H9 (cell line): ENCODE measurements around the gene ITK. TPM values are rescaled to one million over a fixed set of nuclear protein-coding genes. Genes with fewer than 3 reads are reported as not detected.

Source experiments
- DNase-seq: peaks from one replicate; pipeline ENCODE4 v3.0.0-alpha.2; 2017
- H2AFZ ChIP-seq: one replicate; pipeline ENCODE4 v1.6.1; 2013; ENCODE audit warnings: mild to moderate bottlenecking, low read length, control low read depth, moderate library complexity
- H2AK5ac ChIP-seq: 2 replicates; pipeline ENCODE4 v1.6.1; 2013; ENCODE audit warnings: low read length, control low read depth, mixed read lengths; ENCODE audit not compliant: insufficient read length
- H2BK120ac ChIP-seq: one replicate; pipeline ENCODE4 v1.6.1; 2013; ENCODE audit warnings: low read depth, mild to moderate bottlenecking, low read length, control low read depth, inconsistent platforms; ENCODE audit not compliant: poor library complexity, severe bottlenecking
- H2BK12ac ChIP-seq: 2 replicates; pipeline ENCODE4 v1.6.1; 2013; ENCODE audit warnings: low read length, control low read depth, mixed read lengths, low read depth; ENCODE audit not compliant: insufficient read length
- H2BK15ac ChIP-seq: 2 replicates; pipeline ENCODE4 v1.6.1; 2013; ENCODE audit warnings: low read depth, low read length, control low read depth
- H2BK20ac ChIP-seq: one replicate; pipeline ENCODE4 v1.6.1; 2013; ENCODE audit warnings: low read depth, mild to moderate bottlenecking, low read length, control low read depth, inconsistent platforms; ENCODE audit not compliant: poor library complexity, severe bottlenecking
- H2BK5ac ChIP-seq: 2 replicates; pipeline ENCODE4 v1.6.1; 2013; ENCODE audit warnings: low read length, control low read depth, mixed read lengths; ENCODE audit not compliant: insufficient read length
- H3K14ac ChIP-seq: 2 replicates; pipeline ENCODE4 v1.6.1; 2013; ENCODE audit warnings: low read length, control low read depth; ENCODE audit not compliant: insufficient read depth
- H3K18ac ChIP-seq: 2 replicates; pipeline ENCODE4 v1.6.1; 2013; ENCODE audit warnings: low read depth, mild to moderate bottlenecking, mixed read lengths, low read length, control low read depth; ENCODE audit not compliant: insufficient read length
- H3K23ac ChIP-seq: 2 replicates; pipeline ENCODE4 v1.6.1; 2013; ENCODE audit warnings: low read length, control low read depth, mixed read lengths, low read depth; ENCODE audit not compliant: insufficient read length
- H3K23me2 ChIP-seq: 2 replicates; pipeline ENCODE4 v1.6.1; 2013; ENCODE audit warnings: low read depth, mild to moderate bottlenecking, mixed read lengths, low read length, control low read depth; ENCODE audit not compliant: insufficient read length, poor library complexity, severe bottlenecking
- H3K27ac ChIP-seq: 2 replicates; pipeline ENCODE4 v1.5.1; 2013; ENCODE audit warnings: low read length, control low read depth, mixed read lengths, low read depth; ENCODE audit not compliant: insufficient read length
- H3K27me3 ChIP-seq: 2 replicates; pipeline ENCODE4 v1.6.1; 2013; ENCODE audit warnings: low read length, control low read depth, inconsistent platforms; ENCODE audit not compliant: insufficient read depth
- H3K4ac ChIP-seq: 2 replicates; pipeline ENCODE4 v1.6.1; 2013; ENCODE audit warnings: low read depth, mild to moderate bottlenecking, control low read depth, inconsistent platforms, low read length, moderate library complexity
- H3K4me1 ChIP-seq: 2 replicates; pipeline ENCODE4 v1.6.1; 2013; ENCODE audit warnings: low read length, control low read depth, inconsistent platforms; ENCODE audit not compliant: insufficient read depth
- H3K4me2 ChIP-seq: 2 replicates; pipeline ENCODE4 v1.6.1; 2013; ENCODE audit warnings: low read length, control low read depth, mixed read lengths; ENCODE audit not compliant: insufficient read length, insufficient read depth
- H3K56ac ChIP-seq: 2 replicates; pipeline ENCODE4 v1.6.1; 2013; ENCODE audit warnings: low read depth, mild to moderate bottlenecking, mixed read lengths, low read length, control low read depth; ENCODE audit not compliant: insufficient read length
- H3K79me1 ChIP-seq: 2 replicates; pipeline ENCODE4 v1.6.1; 2013; ENCODE audit warnings: low read depth, mild to moderate bottlenecking, moderate library complexity, low read length, control low read depth, inconsistent platforms; ENCODE audit not compliant: insufficient read depth, poor library complexity, severe bottlenecking
- H3K79me2 ChIP-seq: 2 replicates; pipeline ENCODE4 v1.6.1; 2013; ENCODE audit warnings: low read length, control low read depth, inconsistent platforms; ENCODE audit not compliant: insufficient read depth
- H3K9ac ChIP-seq: 2 replicates; pipeline ENCODE4 v1.6.1; 2013; ENCODE audit warnings: low read length, control low read depth, mixed read lengths; ENCODE audit not compliant: insufficient read length; ENCODE audit errors: extremely low read depth
- H3K9me3 ChIP-seq: one replicate; pipeline ENCODE4 v1.6.1; 2013; ENCODE audit warnings: low read depth, low read length, inconsistent platforms; ENCODE audit not compliant: control insufficient read depth
- H3T11ph ChIP-seq: one replicate; pipeline ENCODE4 v1.6.1; 2013; ENCODE audit warnings: mild to moderate bottlenecking, low read length, control low read depth, inconsistent platforms
- H4K20me1 ChIP-seq: one replicate; pipeline ENCODE4 v1.6.1; 2013; ENCODE audit not compliant: control insufficient read depth, insufficient read length, insufficient read depth
- H4K5ac ChIP-seq: 2 replicates; pipeline ENCODE4 v1.6.1; 2013; ENCODE audit warnings: low read depth, mild to moderate bottlenecking, mixed read lengths, low read length, control low read depth; ENCODE audit not compliant: insufficient read length
- H4K8ac ChIP-seq: replicated peaks from 2 replicates; pipeline ENCODE4 v1.6.1; 2013; ENCODE audit warnings: low read length, control low read depth, mixed read lengths, low read depth; ENCODE audit not compliant: insufficient read length
- H4K91ac ChIP-seq: 2 replicates; pipeline ENCODE4 v1.6.1; 2013; ENCODE audit warnings: low read depth, mild to moderate bottlenecking, moderate library complexity, mixed read lengths, low read length, control low read depth; ENCODE audit not compliant: insufficient read length
- H3K27ac Mint-ChIP-seq, 3 experiments: 2 replicates in 2 of 3; 3 replicates in 1 of 3; pipeline ENCODE4 v1.8.0; 2020 to 2021; ENCODE audit warnings: mixed read lengths in 3 of 3, mild to moderate bottlenecking in 1 of 3, moderate library complexity in 1 of 3
- H3K27me3 Mint-ChIP-seq: 2 replicates; pipeline ENCODE4 v1.8.0; 2021; ENCODE audit warnings: low read depth, mild to moderate bottlenecking, moderate library complexity, mixed read lengths
- H3K36me3 Mint-ChIP-seq, 3 experiments: 2 replicates in 2 of 3; 3 replicates in 1 of 3; pipeline ENCODE4 v1.8.0; 2020 to 2021; ENCODE audit warnings: low read depth in 3 of 3, mixed read lengths in 3 of 3; ENCODE audit not compliant: insufficient read depth in 1 of 3
- H3K4me1 Mint-ChIP-seq, 2 experiments: 2 replicates each; pipeline ENCODE4 v1.8.0; 2020; ENCODE audit warnings: mixed read lengths in 2 of 2
- H3K4me3 Mint-ChIP-seq, 2 experiments: 2 replicates in 1 of 2; 3 replicates in 1 of 2; pipeline ENCODE4 v1.8.0; 2020 to 2021; ENCODE audit warnings: mild to moderate bottlenecking in 2 of 2, mixed read lengths in 2 of 2, moderate library complexity in 1 of 2
- H3K9me3 Mint-ChIP-seq, 2 experiments: 2 replicates in 1 of 2; 3 replicates in 1 of 2; pipeline ENCODE4 v1.8.0; 2020; ENCODE audit warnings: mild to moderate bottlenecking in 2 of 2, mixed read lengths in 2 of 2, moderate library complexity in 1 of 2
- CTCF ChIP-seq: fragments of 200-600 bp; sonication (generic); conservative IDR thresholded peaks from 3 replicates; pipeline ENCODE4 v1.8.0; 2021; ENCODE audit warnings: antibody characterized with exemption, mild to moderate bottlenecking
- WGBS: extraction: QIAGEN DNeasy Blood & Tissue Kit; methylation state at CpG from one replicate; pipeline ENCODE4 v1.1.7; 2013; ENCODE audit warnings: missing lambda C conversion rate, low lambda C conversion rate, mixed read lengths; ENCODE audit not compliant: insufficient read length; ENCODE audit errors: extremely low coverage; 5-methylcytosine and 5-hydroxymethylcytosine counted together
- total RNA-seq: library from RNA; stranded (reverse); gene quantifications from 2 replicates; pipeline ENCODE4 v1.2.1, GENCODE V29; 2021

ITK gene
- total RNA-seq, 1 experiment from 2014 or later, result 0.22 TPM

GRCh38 chr5:157165668-157166067 is 15.0 kb upstream of the ITK start:
- H3K79me2 ChIP-seq, result no peaks in the 10 kb centered on the region
- no peaks in the 10 kb centered on the region for H3K79me1 ChIP-seq
- H3K4ac ChIP-seq, result no peak overlapping the region
- no peak overlapping the region for H4K91ac ChIP-seq
- WGBS, result no CpG with 5 or more reads among the region's 14 CpGs
- H3K27ac ChIP-seq, result no peak overlapping the region
- H2BK15ac ChIP-seq, result no peak overlapping the region
- DNase-seq, result no peak
- no peak overlapping the region for H2BK12ac ChIP-seq
- TF ChIP-seq CTCF, result no peak
- H4K20me1 ChIP-seq, result no peaks in the 10 kb centered on the region
- no peak overlapping the region for H3K4me2 ChIP-seq
- Mint-ChIP-seq H3K4me3 (no peak overlapping the region), H3K9me3 (peaks cover 3 to 5% of the 10 kb centered on the region in 2 experiments; a peak in 4 of 5 replicates), H3K27me3 (no peaks in the 10 kb centered on the region; the same call in none of the 2 replicates), H3K36me3 (peaks cover 0 to 6% (median 0%) of the 10 kb centered on the region in 3 experiments; a peak in 2 of 7 replicates), H3K27ac (no peak overlapping the region), H3K4me1 (peaks cover 18 to 21% of the 10 kb centered on the region in 2 experiments)
- H3K27me3 ChIP-seq, result no peaks in the 10 kb centered on the region
- no peak overlapping the region for H2BK20ac ChIP-seq
- H3K14ac ChIP-seq, result no peak overlapping the region
- no peak overlapping the region for H3K18ac ChIP-seq
- H2AK5ac ChIP-seq, result no peak overlapping the region
- no peak overlapping the region for H2BK5ac ChIP-seq
- H2BK120ac ChIP-seq, result no peak overlapping the region
- no peak overlapping the region for H3K9ac ChIP-seq
- no peak overlapping the region for H4K5ac ChIP-seq
- no peaks in the 10 kb centered on the region for H3K9me3 ChIP-seq
- no peak overlapping the region for H3K56ac ChIP-seq
- no peak overlapping the region for H3T11ph ChIP-seq
- H3K23me2 ChIP-seq, result no peaks in the 10 kb centered on the region
- H4K8ac ChIP-seq, result no peak overlapping the region
- no peak overlapping the region for H3K23ac ChIP-seq
- H2AFZ ChIP-seq, result no peak overlapping the region
- H3K4me1 ChIP-seq, result no peaks in the 10 kb centered on the region
